GM18870 (cell line): Measurements from ENCODE around the gene KLK15.
"Not testable (repeated sequence)": the region's sequence is repeated elsewhere in the genome, so short reads cannot be mapped to it uniquely, and the experiment has no call there.

ENCODE experiments used
- ATAC-seq: cut with Tn5 transposase; IDR thresholded peaks from one replicate; pipeline ENCODE4 v1.9.1; 2021; ENCODE audit warnings: moderate library complexity; ENCODE audit not compliant: unreplicated experiment

The KLK15 gene

DNA sequence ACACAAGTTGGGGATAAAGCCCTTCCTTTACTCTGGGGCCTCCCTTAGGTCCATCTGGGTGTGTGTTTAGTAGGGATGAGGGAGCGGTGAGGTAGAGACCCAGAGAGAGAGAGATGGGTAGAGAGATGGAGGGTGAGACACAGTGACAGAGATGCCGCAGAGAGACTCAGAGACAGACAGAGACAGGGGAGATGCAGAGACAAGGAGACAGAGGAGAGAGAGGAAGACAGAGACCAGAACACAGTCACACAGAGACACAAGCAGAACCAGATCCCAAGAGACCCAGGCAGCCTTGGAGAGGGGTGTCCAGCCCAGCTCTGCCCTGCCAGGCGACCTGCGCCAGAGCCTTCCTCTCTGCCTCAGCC lies 12.1 kb downstream of the KLK15 start:
- no peak for ATAC-seq

DNA sequence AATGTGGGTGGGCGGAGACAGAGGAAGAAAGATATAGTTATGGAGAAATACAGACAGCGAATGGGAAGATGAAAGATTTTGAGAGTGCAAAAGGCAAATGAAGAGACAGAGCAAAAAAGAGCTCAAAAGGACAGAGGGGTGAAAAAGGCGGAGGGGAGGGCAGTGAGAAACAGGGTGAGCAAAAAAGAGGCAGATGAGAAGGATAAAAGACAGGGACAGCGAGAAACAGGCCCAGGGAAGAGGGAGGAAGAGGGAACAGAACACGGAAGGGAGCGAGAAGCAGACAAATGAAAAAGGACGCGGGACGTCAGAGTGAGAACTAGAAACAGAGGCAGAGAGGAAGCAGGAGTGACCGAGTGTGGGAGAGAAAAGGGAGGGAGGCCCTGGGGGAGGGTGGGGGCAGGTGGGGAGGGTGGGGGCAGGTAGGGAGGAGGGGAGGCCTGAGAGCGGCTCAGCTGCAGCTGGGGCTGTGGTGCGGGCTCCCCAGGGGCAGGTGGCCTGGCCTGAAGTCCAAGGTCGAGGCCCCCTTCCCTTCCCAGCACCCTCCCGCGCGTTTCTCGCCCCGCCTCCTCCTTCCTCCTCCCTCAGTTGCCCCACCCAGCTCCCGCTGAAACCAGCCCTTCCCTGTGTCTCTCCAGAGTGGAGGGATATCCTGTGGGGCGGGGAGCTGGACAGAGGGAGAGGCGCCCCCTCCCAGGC lies 12.7 kb downstream of the KLK15 start:
- no peak for ATAC-seq

DNA sequence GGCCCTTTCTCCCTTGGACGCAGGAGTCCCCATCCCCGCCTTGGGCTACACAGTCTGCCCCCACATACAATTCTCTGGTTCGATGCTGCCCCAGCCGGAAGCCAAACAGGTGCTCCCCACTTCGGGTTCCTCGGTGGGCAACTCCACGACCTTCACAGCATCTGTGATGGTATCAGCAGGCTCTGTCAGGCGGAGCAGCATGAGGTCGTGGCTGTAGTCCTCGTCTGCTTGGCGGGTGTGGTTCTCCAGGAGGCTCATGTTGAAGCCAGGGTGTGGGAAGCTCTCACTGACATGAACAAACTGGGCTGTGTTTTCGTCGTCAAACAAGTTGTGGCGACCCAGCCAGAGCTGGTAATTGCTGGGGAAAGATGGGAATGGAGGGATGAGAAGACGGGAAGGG lies 13.3 kb downstream of the KLK15 start:
- ATAC-seq = no peak

DNA sequence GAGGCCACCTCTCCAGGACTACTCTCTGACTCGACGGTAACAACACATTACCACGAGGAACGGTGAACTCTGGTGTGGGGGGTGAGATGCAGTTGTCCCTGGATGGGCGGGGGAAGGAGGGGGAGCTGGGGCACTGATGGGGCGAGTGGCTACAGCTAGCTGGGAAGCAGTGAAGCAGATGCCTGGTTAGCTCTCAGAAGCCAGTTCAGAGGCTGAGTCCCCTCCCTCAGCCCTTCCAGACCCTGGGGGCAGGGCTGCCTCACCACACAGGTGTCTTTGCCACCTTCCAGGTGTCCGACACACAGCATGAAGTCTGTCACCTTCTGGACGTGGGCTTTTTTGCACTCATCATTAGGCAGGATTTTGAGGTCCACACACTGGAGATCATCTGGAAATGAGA lies 13.7 kb downstream of the KLK15 start:
- ATAC-seq = no peak

DNA sequence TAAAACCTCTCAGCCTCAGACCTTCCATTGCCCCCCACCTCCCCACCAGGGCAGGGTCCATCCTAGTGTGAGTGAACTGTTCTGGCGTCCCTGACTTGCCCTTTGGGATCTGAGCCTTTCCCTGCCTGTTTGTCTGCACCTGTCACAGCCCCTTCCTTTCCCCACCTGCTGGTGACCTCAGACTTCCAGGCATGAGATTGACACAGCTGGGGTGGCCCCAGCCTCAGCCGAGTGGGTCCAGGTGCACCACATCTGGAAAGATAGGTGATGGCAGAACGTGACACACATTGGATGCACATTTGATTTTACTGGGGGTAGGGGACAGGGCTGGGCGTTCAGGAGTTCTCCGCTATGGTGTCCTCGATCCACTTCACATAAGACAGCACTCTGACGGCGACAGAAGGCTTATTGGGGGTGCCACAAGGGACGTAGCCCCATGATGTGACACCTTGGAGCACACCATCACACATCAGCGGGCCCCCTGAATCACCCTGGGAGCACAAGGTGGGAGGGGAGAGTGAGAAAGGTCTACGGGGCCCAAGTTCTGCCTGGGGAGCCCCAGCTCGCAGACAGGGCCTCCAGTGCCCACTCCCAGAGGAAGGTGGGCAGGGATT lies 14.4 kb downstream of the KLK15 start:
- ATAC-seq = no peak

DNA sequence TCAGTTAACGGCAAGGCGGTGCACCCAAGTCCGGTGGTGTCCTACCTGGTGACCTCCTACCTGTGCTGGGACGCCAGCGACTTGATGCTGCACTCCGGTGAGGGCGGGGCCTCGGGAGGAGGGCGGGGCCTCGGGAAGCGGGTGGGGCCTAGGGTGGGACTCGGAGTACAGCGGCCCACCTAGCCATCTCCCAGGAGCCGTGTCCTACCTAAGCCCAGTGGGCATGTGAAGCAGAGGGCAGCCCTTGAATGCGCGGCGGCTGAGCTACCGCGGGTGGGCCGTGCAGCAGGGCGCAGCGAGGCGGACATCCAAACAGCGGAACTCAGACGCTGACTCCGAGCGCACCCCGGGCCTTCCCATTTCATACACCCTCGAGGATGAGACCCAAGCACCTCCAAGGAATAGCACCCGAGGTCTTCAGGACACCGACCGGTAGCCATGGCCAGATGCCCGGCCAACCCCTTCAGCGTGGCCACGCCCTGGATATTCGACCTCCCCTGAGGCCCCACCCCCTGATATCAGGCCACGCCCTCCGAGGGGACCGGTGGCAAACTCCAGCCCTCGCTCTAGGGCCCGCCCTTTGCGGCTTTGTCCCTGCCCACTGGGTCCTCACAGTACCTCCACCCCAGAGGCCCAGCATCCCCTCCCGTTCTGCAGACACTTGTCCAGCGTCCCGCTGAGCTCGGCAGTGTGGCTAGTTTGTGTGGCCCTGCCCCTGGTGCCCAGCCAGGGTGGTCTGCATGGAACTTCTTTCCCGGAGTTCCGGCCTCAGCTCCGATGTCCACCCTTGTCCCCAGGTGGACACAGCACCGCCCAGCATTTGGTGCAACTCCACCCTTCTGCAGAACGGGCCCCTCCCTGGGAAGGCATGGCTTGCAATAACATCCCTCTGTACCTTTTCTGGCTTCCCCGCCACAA lies 15.2 kb downstream of the KLK15 start:
- peak; percentile 38 for ATAC-seq

DNA sequence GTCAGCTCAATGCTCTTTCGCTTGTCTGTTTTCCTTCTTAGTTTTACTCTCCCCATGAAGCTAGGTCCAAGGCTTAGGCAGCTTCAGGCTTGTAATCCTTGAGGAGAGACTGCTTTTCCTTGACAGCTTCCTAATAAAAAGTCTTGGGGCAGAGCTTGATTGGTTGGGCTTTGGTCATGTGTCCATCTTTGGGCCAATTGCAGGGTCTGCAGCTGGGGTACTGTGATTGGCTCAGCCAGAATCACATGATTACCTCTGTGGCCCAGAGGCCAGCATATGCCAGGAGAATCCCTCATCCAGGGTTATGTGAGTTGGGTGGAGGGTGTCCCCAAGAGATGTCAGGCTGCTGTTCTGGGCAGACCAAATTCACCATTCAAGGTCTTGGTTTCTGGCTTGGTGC lies 17.9 kb downstream of the KLK15 start:
- ATAC-seq = no peak

DNA sequence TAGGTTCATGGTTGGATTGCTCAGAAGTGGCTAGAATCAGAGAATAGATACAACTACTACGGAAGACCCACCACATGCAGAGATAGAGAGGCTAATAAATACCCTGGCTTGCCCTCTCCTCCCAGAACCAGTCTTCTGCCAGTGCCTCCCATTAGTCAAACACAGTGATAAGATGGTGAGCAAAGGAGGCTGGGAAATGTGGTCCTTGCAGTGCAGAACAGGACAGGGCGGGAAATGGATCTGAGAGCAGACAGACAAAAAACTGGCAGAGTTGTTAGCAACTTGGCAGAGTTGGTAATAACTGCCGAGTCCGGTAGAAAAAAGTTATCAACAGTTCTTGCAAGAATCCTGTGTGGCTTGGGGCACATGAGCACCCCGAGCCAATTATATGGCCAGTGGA lies 18.5 kb downstream of the KLK15 start:
- ATAC-seq = no peak

DNA sequence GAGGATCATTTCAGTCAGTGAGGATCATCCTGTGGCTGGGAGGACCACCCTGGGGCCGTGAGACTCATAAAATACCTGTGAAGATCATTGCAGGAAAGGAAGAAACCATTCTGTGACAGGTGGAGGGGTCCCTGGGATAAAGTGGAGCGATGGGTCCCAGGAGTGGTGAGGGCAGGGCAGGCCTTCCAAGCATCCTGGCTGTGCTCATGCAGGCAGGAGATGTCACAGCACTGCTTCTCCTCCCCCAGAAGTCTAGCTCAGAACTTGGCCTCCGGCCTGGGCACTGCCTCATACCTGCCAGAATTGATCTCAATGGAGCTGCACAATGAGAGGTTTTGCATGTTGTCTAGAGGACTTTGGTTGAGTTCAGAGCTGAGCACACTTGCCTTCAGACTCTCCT lies 20.9 kb downstream of the KLK15 start:
- no peak for ATAC-seq

DNA sequence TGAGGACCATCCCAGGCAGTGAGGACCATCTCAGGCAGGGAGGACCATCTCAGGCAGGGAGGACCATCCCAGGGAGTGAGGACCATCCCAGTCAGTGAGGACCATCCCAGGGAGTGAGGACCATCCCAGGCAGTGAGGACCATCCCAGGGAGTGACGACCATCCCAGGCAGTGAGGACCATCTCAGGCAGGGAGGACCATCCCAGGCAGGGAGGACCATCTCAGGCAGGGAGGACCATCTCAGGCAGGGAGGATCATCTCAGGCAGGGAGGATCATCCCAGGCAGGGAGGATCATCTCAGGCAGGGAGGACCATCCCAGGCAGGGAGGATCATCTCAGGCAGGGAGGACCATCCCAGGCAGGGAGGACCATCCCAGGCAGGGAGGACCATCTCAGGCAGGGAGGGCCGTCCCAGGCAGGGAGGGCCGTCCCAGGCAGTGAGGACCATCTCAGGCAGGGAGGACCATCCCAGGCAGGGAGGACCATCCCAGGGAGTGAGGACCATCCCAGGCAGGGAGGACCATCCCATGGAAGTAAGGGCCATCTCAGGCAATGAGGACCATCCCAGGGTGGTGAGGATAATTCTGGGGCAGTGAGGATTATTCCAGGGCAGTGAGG lies 21.6 kb downstream of the KLK15 start:
- not testable (repeated sequence) for ATAC-seq

DNA sequence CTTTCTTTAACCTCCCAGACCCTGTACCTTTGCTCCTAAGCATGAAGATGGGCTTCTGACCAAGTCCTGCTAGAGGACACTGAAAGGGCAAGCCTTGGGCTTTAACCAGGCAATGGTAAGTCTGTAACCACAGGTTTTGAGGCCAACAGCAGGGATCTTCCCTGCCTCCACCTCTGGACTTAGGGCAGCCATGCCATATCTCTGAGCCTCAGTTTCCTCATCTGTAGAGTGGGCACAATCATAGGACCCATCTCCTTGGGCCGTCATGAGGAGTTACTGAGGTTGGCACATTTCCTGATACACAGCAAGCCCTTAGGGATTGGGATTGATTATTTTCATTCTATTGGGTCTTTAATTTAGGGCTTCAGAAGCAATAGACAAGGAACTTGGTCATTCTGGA lies 24.5 kb downstream of the KLK15 start:
- ATAC-seq = no peak

DNA sequence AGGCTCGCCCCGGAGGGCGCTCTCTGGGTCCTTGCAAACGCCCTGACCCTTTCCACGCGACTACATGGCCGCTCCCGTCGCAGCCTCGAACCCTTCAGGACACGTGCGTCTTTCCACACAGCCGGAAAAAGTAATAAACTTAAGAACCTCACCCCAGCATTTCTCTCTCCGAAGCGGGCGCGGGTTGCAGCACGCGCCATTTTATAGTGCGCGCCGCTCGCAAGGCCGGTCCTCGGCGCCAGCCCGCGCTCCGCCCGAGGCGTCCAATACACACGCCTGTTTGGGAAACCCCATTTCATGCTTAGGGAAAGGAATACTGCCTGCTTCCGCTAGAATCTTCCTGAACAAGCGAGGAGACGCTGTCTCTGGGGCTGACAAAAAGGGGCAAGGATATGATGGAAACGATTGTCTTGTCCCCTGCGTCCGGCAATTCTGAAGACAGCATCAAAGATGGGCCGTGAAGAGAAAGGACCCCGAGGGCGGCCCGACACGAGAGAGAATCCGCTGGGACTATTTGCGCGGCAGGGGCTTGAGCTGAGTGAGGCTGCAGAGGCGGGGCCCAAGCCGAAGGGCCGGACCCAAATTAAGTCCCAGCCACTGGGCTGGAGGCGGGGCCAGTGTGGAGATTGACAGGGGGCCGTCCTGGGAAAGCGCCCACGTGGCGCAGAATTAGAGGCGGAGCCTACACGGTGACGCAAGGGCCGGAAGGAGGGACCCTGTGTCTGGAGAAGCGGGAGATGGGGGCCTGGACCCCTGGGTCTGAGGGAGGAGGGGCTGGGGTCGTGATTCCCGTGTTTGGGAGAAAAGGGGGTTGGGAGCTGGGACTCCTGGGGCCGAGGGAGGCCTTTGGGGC lies 28.7 kb downstream of the KLK15 start:
- peak; percentile 72 for ATAC-seq

DNA sequence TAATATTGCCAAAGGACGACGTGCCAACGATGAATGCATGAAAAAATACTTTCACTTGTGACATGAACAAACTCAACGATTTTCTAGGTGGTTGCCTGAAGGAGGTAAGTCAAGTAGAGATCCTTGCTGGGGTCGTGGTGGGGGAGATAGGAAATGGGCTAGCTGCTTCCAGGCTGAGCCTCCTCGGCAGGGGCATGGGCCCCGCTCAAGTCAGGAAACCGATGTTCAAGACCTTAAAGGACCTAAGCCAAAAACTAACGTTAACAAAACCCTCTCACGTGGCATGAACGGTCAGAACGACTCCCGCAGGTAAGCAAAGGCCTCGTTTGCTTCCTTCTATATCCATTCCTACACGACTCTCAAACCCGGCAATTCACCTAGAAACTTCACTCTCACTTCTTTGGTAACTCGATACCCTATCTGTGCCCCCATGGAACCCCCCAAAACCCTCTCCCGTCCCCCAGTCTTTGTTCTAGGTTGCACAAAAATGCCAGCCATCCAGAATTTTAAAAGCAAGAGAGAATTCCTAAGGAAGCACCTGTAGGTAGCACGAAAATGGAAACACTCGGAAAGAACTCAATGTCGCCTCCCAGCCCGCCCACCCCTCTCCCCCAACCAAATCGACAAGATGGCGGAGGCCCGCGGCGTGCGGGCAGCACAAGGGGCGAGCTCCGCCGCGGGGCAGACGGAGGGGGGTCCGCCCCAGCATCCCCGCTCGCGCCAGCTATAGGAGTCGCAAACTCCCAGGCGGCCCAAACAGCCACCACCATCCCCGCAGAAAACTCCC lies 29.5 kb downstream of the KLK15 start:
- ATAC-seq = no peak

DNA sequence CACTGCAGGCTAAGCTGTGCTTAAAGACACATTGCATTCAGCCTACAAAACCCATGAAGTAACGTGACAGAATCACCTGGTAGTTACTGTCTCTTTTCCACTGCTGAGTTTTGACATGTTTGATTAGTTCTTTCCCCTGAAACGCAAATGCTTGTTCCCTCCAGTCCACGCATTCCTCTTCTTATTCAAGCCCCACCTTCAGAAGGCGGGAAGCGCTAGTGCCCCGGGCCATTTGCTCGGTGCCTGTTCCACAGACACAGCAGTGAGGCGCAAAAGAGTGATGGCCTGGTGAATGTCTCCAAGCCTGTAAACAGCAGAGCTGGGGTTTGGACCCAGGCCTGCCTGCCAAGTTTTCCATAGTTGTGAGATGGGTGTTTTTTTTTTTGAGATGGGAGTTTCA lies 32.3 kb downstream of the KLK15 start:
- no peak for ATAC-seq

DNA sequence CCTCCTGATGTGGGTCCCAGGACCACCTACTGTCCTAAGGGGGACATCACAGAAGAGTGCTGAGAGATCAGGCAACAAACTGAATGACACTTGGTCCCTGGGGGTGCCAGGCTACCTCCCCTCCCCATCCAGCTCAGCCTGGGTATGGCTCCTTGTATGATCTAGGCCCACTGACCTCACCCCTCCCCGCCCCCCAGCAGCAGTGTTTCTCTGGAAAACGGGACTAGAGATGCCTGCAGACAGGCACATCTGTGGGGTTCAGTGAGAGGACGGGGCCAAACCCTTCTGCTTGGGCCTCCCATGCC lies 33.9 kb downstream of the KLK15 start:
- ATAC-seq = no peak

DNA sequence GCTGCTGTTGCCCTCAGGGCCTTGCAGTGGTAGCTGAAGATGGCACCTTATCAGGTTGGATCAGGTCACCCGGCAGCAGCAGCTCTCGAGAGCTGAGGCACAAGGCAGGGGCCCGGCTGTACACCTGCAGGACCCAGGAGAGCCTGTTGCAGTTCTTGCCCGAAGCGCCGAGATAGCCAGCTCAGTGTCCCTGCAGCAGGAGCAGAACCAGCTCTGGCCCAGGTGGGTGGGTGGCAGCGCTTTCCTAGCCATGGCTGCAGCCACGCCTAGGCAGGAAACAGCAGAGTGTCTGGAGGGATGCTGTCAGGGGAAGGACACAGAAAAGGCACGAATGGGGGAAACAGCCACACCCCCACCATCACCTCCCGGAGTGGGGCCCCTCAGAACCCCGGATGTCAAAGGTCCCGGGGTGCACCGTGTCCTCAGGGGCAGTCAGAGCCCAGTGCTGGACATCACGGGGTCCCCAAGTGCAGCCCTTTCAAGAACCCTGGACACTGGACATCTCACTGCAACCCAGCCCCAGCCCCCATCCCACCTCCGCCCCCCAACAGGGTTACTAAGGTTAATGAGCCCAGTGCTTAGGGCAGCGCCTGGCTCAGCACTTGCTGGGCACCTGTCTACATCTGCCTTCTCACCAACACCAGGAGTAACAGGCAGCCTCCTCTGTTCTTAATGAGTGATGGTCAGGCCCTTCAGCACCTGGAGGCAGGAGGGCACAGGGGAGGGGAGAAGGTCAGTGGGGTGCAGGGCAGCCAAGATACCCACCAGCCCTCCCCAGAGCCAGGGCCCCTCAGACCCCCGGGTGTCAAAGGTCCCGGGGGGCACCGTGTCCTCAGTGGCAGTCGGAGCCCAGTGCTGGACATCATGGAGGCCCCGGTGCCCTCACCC lies 34.5 kb downstream of the KLK15 start:
- no peak for ATAC-seq

DNA sequence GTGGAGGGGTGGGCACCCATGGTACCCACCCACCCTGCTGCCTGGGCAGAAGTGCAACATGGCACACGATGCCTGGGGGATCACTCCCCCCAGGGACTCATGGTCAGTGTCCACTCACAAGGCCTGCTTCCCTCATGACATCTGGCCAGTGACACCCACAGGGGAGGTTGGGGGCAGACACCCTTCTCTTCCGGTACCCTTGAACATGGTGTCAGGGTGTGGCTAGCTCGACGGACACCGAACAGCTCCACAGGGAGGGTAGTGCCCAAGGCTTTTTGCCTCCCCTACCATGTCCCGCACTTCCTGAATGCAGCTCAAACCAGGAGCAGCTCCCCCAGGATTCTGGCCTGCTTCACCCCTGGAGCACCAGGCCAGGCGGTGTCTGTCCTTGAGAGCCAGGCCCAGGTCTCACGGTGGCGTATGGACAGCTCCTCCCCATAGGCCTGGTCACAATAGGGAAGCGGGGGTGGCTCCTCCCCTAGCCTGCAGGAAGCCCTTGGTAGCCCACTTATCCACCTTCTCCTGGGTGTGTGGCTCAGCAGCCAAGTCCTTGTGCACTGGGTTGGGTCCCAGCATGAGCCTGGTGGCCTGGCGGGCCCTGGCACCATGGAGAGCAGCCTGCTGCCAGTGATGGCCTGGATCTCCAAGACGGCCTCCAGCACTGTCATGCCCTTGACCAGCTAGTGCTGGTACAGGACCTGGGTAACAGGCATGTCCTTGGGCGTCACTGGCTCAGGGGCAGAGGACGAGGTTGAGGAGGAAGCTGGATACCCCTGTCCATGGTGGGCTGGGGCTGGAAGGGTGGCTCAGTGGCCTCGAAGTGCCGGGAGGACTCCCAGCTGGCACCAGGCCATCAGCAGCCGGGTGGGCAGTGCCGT lies 35.4 kb downstream of the KLK15 start:
- ATAC-seq = no peak

DNA sequence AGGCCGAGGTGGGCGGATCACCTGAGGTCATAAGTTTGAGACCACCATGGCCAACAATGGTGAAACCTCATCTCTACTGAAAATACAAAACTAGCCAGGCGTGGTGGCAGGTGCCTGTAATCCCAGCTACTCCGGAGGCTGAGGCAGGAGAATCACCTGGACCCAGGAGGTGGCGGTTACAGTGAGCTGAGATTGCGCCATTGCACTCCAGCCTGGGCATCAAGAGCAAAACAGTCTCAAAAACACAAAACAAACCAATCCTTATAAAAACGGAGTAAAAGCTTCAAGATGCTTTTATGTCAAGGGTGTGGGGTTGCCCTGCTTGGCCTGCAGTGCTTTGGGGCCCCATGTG lies 36.0 kb downstream of the KLK15 start:
- no peak for ATAC-seq
